K562 (cell line): ENCODE results near the gene TMPRSS9. TPM values are rescaled to one million over a fixed set of nuclear protein-coding genes. Genes with fewer than 3 reads are reported as not detected.

ENCODE experiments used
- DPF2 ChIP-seq: fragments of 450-650 bp; IDR thresholded peaks from 2 replicates; pipeline ENCODE4 v1.6.1; 2016
- IFI16 ChIP-seq: fragments of 250-450 bp; sonication (Bioruptor Pico); IDR thresholded peaks from 2 replicates; pipeline ENCODE4 v2.1.2; 2022; ENCODE audit warnings: mild to moderate bottlenecking, inconsistent platforms
- MTA3 ChIP-seq: fragments of 450-650 bp; formaldehyde crosslinking; IDR thresholded peaks from 2 replicates; pipeline ENCODE4 v1.6.1; 2017; ENCODE audit warnings: mild to moderate bottlenecking, borderline replicate concordance
- NFXL1 ChIP-seq: fragments of 450-650 bp; formaldehyde crosslinking; IDR thresholded peaks from 2 replicates; pipeline ENCODE4 v1.4.0; 2021; ENCODE audit warnings: mild to moderate bottlenecking
- PREB ChIP-seq: sonication (generic); formaldehyde crosslinking; IDR thresholded peaks from 2 replicates; pipeline ENCODE4 v1.8.1; 2023; ENCODE audit warnings: mild to moderate bottlenecking, missing genetic modification reagents
- SLC30A9 ChIP-seq: fragments of 250-450 bp; sonication (Bioruptor Pico); IDR thresholded peaks from 2 replicates; pipeline ENCODE4 v1.8.0; 2022; ENCODE audit warnings: mild to moderate bottlenecking, moderate library complexity
- SMARCE1 ChIP-seq: fragments of 450-650 bp; IDR thresholded peaks from 2 replicates; pipeline ENCODE4 v1.7.1; 2016; ENCODE audit warnings: mild to moderate bottlenecking
- SRSF1 ChIP-seq: fragments of 200-400 bp; formaldehyde crosslinking; IDR thresholded peaks from 2 replicates; pipeline ENCODE4 v1.6.1; 2017; ENCODE audit warnings: mild to moderate bottlenecking, low read depth, low read length, moderate library complexity
- XRCC3 ChIP-seq: fragments of 450-650 bp; IDR thresholded peaks from 2 replicates; pipeline ENCODE4 v1.6.1; 2017; ENCODE audit warnings: mild to moderate bottlenecking, moderate library complexity
- ZFP30 ChIP-seq: fragments of 250-450 bp; sonication (Bioruptor Pico); IDR thresholded peaks from 2 replicates; pipeline ENCODE4 v1.8.0; 2022; ENCODE audit warnings: moderate library complexity, mild to moderate bottlenecking, inconsistent platforms, borderline replicate concordance
- ZNF124 ChIP-seq: sonication (generic); formaldehyde crosslinking; IDR thresholded peaks from 2 replicates; pipeline ENCODE4 v1.8.1; 2022; ENCODE audit warnings: missing genetic modification reagents
- ZNF551 ChIP-seq: fragments of 250-450 bp; sonication (Bioruptor Pico); IDR thresholded peaks from 2 replicates; pipeline ENCODE4 v1.5.0; 2021; ENCODE audit warnings: mild to moderate bottlenecking, moderate library complexity
- ZNF668 ChIP-seq: fragments of 250-450 bp; sonication (Bioruptor Pico); IDR thresholded peaks from 2 replicates; pipeline ENCODE4 v1.8.0; 2022; ENCODE audit warnings: mild to moderate bottlenecking, inconsistent platforms
- ZNF740 ChIP-seq, 3 experiments: fragments of 200-800 bp in 1 of 3; sonication (Bioruptor generic) in 1 of 3; sonication (generic) in 1 of 3; formaldehyde crosslinking in 1 of 3; IDR thresholded peaks; 2 replicates each; pipeline versions ENCODE4 v1.6.1 to v1.8.0; 2016 to 2022; ENCODE audit warnings: mild to moderate bottlenecking in 2 of 3, missing compliant biosample characterization in 2 of 3, missing genetic modification characterization in 2 of 3, missing genetic modification reagents in 1 of 3
- polyA plus RNA-seq, 8 experiments: library from polyadenylated mRNA; depleted of rRNA in 4 of 8; stranded (reverse) in 5 of 8; unstranded in 3 of 8; fragments of >200 nt; fragmentation: Nextera tagmentation in 2 of 8; fragmentation: Illumina TruSeq in 1 of 8; extraction: Ambion mirVana in 2 of 8; extraction: Trizol in 1 of 8; gene quantifications; 2 replicates each; pipeline versions ENCODE4 v1.2.1 to v1.2.3, GENCODE V29; 2011 to 2014; ENCODE audit warnings: inconsistent platforms in 1 of 8, missing spikeins in 1 of 8
- total RNA-seq, 7 experiments: library from RNA; depleted of rRNA in 6 of 7; stranded (reverse); fragments of >200 nt in 6 of 7; fragmentation: Illumina TruSeq in 2 of 7; extraction: Trizol in 2 of 7; gene quantifications; 2 replicates each; pipeline versions ENCODE4 v1.2.1 to v1.2.3, GENCODE V29; 2011 to 2021; ENCODE audit warnings: low replicate concordance in 1 of 7
- TF ChIP-seq, protein P1 (sequence below): fragments of 450-650 bp; IDR thresholded peaks from 2 replicates; pipeline ENCODE4 v1.6.1; 2018; ENCODE audit not compliant: partially characterized antibody
- TF ChIP-seq, protein P2 (sequence below), 3 experiments: fragments of 200-800 bp in 1 of 3; fragments of 250-450 bp in 1 of 3; fragments of 450-650 bp in 1 of 3; sonication (Bioruptor Pico) in 1 of 3; sonication (Bioruptor generic) in 1 of 3; formaldehyde crosslinking in 1 of 3; IDR thresholded peaks; 2 replicates each; pipeline versions ENCODE4 v1.6.1 to v1.8.0; 2016 to 2022; ENCODE audit warnings: mild to moderate bottlenecking in 2 of 3, missing genetic modification characterization in 2 of 3, missing compliant biosample characterization in 1 of 3, moderate library complexity in 1 of 3

Gene TMPRSS9
- total and polyA plus RNA-seq, 9 of the 15 experiments (the other 6 are each of a cell fraction or from before 2014, with no cell fraction given), result 0.01 to 0.03 TPM; not detected in 7

DNA sequence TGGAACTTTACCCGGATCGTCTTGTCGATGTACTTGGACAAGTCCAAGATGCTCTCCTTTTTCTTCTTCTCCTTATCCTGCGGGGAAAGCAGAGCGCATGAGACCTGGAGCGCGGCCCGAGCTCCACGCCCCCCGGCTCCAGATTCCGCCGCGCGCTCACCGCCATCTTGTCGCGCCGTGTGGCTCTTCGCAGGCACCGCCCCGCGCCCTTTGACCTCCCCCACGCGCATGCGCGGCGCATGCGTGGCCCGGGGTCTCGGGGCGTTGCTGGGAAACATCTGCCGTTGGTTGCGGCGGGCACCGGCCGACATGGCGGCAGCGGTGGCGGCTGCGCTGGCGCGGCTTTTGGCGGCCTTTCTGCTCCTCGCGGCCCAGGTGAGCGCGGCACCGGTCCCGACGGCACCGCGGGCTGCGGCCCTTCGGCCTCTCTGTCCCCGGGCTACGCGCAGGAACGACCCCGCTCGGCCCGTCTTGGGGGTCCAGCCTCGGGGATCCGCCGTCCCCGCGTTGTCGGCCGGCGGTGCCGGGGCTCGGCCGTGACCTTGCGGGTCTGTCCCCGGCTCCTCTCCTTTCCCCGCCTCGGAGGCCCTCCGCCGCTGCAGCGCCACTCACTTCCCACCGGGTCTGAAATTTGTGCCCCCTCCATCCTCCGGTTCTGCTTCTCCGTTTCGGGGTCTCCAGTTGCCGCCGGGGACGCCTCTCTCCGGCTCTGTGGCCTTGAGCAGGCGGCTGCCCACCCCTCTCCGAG is 31.5 kb upstream of the TMPRSS9 start, which contains the start of the genes LSM7 and SPPL2B (continued):
- no peak for TF ChIP-seq NFXL1 (CRISPR knock-in tag)
- no peak for TF ChIP-seq ZNF551 (CRISPR knock-in tag)
- TF ChIP-seq SRSF1, result no peak
- no peak for TF ChIP-seq ZNF124 (CRISPR knock-in tag)
- no peak for TF ChIP-seq XRCC3
- no peak for TF ChIP-seq ZNF740 (CRISPR knock-in tag; IDR thresholded peaks at IDR 0.05)
- TF ChIP-seq ZNF740 (tag; IDR thresholded peaks at IDR 0.05), result no peak
- TF ChIP-seq, protein P1, sequence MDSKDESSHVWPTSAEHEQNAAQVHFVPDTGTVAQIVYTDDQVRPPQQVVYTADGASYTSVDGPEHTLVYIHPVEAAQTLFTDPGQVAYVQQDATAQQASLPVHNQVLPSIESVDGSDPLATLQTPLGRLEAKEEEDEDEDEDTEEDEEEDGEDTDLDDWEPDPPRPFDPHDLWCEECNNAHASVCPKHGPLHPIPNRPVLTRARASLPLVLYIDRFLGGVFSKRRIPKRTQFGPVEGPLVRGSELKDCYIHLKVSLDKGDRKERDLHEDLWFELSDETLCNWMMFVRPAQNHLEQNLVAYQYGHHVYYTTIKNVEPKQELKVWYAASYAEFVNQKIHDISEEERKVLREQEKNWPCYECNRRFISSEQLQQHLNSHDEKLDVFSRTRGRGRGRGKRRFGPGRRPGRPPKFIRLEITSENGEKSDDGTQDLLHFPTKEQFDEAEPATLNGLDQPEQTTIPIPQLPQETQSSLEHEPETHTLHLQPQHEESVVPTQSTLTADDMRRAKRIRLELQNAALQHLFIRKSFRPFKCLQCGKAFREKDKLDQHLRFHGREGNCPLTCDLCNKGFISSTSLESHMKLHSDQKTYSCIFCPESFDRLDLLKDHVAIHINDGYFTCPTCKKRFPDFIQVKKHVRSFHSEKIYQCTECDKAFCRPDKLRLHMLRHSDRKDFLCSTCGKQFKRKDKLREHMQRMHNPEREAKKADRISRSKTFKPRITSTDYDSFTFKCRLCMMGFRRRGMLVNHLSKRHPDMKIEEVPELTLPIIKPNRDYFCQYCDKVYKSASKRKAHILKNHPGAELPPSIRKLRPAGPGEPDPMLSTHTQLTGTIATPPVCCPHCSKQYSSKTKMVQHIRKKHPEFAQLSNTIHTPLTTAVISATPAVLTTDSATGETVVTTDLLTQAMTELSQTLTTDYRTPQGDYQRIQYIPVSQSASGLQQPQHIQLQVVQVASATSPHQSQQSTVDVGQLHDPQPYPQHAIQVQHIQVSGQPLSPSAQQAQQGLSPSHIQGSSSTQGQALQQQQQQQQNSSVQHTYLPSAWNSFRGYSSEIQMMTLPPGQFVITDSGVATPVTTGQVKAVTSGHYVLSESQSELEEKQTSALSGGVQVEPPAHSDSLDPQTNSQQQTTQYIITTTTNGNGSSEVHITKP, result peak; percentile 8
- no peak for TF ChIP-seq ZFP30
- no peak for TF ChIP-seq IFI16 (CRISPR knock-in tag)
- TF ChIP-seq, protein P2, sequence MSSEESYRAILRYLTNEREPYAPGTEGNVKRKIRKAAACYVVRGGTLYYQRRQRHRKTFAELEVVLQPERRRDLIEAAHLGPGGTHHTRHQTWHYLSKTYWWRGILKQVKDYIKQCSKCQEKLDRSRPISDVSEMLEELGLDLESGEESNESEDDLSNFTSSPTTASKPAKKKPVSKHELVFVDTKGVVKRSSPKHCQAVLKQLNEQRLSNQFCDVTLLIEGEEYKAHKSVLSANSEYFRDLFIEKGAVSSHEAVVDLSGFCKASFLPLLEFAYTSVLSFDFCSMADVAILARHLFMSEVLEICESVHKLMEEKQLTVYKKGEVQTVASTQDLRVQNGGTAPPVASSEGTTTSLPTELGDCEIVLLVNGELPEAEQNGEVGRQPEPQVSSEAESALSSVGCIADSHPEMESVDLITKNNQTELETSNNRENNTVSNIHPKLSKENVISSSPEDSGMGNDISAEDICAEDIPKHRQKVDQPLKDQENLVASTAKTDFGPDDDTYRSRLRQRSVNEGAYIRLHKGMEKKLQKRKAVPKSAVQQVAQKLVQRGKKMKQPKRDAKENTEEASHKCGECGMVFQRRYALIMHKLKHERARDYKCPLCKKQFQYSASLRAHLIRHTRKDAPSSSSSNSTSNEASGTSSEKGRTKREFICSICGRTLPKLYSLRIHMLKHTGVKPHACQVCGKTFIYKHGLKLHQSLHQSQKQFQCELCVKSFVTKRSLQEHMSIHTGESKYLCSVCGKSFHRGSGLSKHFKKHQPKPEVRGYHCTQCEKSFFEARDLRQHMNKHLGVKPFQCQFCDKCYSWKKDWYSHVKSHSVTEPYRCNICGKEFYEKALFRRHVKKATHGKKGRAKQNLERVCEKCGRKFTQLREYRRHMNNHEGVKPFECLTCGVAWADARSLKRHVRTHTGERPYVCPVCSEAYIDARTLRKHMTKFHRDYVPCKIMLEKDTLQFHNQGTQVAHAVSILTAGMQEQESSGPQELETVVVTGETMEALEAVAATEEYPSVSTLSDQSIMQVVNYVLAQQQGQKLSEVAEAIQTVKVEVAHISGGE (CRISPR knock-in tag; IDR thresholded peaks at IDR 0.05), result no peak
- TF ChIP-seq DPF2, result no peak
- TF ChIP-seq SMARCE1, result no peak
- TF ChIP-seq MTA3, result peak; percentile 57; the same call in 1 of the 2 replicates
- TF ChIP-seq PREB (CRISPR knock-in tag), result no peak
- no peak for TF ChIP-seq SLC30A9 (CRISPR knock-in tag)
- TF ChIP-seq ZNF668, result no peak
